ENCODE measurements around the gene ATP6V0D1.

DNA sequence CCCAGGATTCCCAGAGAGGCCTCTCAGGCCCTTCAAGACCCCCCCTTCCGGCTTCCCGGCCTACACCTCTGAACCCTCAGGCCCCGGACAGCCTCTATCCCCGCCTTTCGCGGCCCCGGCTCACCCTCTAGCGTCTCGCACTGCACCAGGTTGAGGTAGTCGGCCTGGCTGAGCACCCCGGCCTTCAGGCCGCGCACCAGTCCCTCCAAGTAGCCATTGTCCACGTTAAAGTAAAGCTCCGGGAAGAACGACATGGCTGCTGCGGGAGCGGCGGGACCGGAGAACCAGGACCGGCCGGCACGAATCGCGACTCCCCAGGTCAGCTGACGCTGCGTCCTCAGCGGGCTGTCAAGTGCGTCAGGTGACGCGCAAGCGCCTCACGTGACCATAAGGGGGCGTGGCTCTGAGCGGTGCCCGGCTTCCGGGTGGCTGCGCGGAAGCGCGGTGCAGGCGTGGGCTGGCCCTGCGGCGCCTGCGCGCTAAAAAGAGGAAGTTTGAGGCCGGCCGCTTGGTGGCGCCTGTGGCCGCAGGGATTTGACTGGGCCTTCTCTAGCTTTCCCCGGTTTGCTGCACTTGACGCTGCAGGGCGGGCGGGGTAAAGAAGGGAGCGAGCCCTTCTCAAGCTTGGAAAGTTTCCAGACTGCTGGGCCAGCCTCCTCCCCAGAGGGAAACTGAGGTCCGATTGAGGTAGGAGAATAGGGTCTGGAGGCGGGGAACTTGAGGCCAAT is at the start of gene ATP6V0D1:
- peak; percentile 71 for TF ChIP-seq CTCF (IDR thresholded peaks at IDR 0.05; ENCODE audit: low read depth, low read length)
- no peak for TF ChIP-seq EZH2phosphoT487 (IDR thresholded peaks at IDR 0.05; ENCODE audit: low read depth)

Measured in OCI-LY3 (cell line).